ENCODE measurements around the gene ABCA2.
"Not testable (repeated sequence)": the region's sequence is repeated elsewhere in the genome, so short reads cannot be mapped to it uniquely, and the experiment has no call there.

The ABCA2 gene

DNA sequence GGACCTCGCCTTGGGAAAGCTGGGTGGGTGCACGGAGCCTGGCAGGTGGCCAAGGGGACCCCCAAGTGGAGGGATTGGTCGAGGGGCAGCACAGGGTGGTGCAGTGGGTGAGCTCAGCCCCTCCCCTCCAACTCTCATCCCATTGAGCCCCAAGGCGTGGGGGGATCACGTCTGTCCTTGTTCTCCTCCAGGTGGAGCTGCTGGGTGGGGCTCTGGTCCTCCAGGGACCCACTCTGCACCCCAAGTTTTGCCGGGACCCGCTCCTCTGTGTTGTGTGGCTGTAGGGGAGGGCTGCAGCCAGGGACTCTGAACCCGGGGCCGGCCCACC lies 7.4 kb upstream of the ABCA2 start:
- Histone ChIP-seq H3K9ac (no peak overlapping the region), H3K4me2 (peak overlapping the region; percentile 74; the same call in 1 of the 2 replicates), H3K4me3 (IDR thresholded peaks at IDR 0.05; ENCODE audit: insufficient read depth, low read depth, low read length) (no peak overlapping the region), H2AFZ (ENCODE audit: low read depth) (no peak overlapping the region; the same call in 1 of the 2 replicates), H3K4me1 (ENCODE audit: low read depth, poor library complexity, severe bottlenecking) (peaks cover 22% of the 10 kb centered on the region), H3K36me3 (ENCODE audit: insufficient read depth) (no peaks in the 10 kb centered on the region), H3K27ac (no peak overlapping the region), H4K20me1 (ENCODE audit: insufficient read depth) (no peaks in the 10 kb centered on the region), H3K79me2 (ENCODE audit: insufficient read depth, low read depth) (no peaks in the 10 kb centered on the region), H3K27me3 (ENCODE audit: insufficient read depth, low read depth) (peaks cover 38% of the 10 kb centered on the region)
- TF ChIP-seq, protein P1, sequence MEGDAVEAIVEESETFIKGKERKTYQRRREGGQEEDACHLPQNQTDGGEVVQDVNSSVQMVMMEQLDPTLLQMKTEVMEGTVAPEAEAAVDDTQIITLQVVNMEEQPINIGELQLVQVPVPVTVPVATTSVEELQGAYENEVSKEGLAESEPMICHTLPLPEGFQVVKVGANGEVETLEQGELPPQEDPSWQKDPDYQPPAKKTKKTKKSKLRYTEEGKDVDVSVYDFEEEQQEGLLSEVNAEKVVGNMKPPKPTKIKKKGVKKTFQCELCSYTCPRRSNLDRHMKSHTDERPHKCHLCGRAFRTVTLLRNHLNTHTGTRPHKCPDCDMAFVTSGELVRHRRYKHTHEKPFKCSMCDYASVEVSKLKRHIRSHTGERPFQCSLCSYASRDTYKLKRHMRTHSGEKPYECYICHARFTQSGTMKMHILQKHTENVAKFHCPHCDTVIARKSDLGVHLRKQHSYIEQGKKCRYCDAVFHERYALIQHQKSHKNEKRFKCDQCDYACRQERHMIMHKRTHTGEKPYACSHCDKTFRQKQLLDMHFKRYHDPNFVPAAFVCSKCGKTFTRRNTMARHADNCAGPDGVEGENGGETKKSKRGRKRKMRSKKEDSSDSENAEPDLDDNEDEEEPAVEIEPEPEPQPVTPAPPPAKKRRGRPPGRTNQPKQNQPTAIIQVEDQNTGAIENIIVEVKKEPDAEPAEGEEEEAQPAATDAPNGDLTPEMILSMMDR (conservative IDR thresholded peaks at IDR 0.05; ENCODE audit: low read depth, low read length): peak; percentile 52

DNA sequence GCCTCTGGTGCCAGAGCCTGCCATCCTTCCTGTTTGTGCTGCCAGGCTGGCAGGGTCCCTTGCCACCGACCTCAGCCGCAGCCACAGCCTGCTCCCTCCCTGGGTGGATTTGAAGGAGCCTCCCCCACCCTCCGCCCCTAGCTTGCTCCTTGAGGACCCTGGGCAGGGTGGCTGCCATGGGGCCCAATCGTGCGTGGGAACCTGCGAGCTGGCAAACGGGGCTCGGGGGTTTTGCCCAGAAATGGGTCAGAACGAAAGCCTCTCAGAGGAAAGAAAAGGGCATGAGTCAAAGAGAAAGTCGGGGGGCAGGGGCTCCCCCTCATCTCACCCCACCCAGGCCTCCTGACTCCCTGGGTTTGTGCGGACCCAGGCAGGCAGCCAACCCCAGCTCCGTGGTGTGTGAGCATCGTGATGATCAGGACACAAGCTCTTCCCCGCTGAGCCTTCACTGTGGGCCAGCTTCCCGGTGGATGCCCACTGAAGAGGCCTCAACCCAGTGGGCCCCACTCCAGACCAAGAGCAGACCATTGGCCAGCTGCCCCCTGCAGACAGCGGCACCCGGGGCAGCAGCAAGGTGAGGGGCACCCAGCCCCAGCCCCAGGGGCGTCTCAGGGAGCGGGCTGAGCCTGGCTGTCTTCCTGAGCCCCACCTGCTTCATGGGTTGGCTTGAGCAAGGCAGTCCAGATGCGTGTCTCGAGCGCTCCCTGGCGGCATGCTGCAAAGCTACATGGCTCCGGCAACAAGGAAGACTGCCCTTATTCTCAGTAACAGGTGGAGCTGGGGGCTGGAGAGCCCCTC lies 6.9 kb upstream of the ABCA2 start:
- H3K4me2 ChIP-seq: peak overlapping the region; percentile 74
- H4K20me1 ChIP-seq (ENCODE audit: insufficient read depth): no peaks in the 10 kb centered on the region
- no peak overlapping the region for H3K27ac ChIP-seq
- H3K79me2 ChIP-seq (ENCODE audit: insufficient read depth, low read depth): no peaks in the 10 kb centered on the region
- H3K4me3 ChIP-seq (IDR thresholded peaks at IDR 0.05; ENCODE audit: insufficient read depth, low read depth, low read length): no peak overlapping the region
- peak overlapping the region; percentile 76 for H2AFZ ChIP-seq (ENCODE audit: low read depth)
- H3K27me3 ChIP-seq (ENCODE audit: insufficient read depth, low read depth): peaks cover 36% of the 10 kb centered on the region
- TF ChIP-seq, protein P1 (conservative IDR thresholded peaks at IDR 0.05; ENCODE audit: low read depth, low read length): peak; percentile 86
- H3K36me3 ChIP-seq (ENCODE audit: insufficient read depth): no peaks in the 10 kb centered on the region
- peaks cover 28% of the 10 kb centered on the region for H3K4me1 ChIP-seq (ENCODE audit: low read depth, poor library complexity, severe bottlenecking)
- no peak overlapping the region for H3K9ac ChIP-seq

DNA sequence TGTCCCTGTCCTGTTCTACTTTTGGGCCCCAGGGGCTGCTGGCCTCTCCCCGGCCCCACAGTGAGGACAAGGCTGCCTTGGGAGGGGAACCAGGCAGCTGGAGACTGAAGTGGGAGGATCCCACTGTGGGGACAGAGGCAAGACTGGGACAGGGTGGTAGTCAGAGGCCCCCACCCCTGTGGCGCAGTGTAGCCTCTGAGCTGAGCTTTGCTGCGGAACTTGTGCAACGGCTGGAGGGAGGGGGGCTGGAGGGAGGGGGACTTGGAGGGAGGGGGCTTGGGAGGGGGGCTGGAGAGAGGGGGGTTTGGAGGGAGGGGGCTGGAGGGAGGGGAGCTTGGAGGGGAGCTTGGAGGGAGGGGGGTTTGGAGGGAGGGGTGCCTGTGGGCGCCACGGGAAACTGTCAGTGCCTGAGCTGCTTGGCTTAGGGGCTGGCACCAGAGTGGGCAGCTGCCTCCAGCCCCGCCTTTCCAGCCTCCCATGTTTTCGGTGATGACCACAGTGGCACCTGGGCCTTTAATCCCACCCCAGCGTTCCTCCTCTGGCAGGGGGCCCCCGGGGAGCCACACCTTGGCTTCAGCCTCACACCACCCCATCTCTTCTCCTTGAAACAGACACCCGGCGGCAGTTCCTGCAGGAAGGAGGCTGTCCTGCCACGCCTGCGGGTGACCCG lies 6.1 kb upstream of the ABCA2 start:
- H3K4me2 ChIP-seq: peak overlapping the region; percentile 74
- H3K9ac ChIP-seq: no peak overlapping the region
- TF ChIP-seq, protein P1 (conservative IDR thresholded peaks at IDR 0.05; ENCODE audit: low read depth, low read length): no peak
- no peak overlapping the region for H3K4me3 ChIP-seq (IDR thresholded peaks at IDR 0.05; ENCODE audit: insufficient read depth, low read depth, low read length)
- peaks cover 35% of the 10 kb centered on the region for H3K4me1 ChIP-seq (ENCODE audit: low read depth, poor library complexity, severe bottlenecking)
- peak overlapping the region; percentile 76 for H2AFZ ChIP-seq (ENCODE audit: low read depth)
- peaks cover 29% of the 10 kb centered on the region for H3K27me3 ChIP-seq (ENCODE audit: insufficient read depth, low read depth)
- no peaks in the 10 kb centered on the region for H3K79me2 ChIP-seq (ENCODE audit: insufficient read depth, low read depth)
- H4K20me1 ChIP-seq (ENCODE audit: insufficient read depth): no peaks in the 10 kb centered on the region
- no peak overlapping the region for H3K27ac ChIP-seq
- H3K36me3 ChIP-seq (ENCODE audit: insufficient read depth): no peaks in the 10 kb centered on the region

DNA sequence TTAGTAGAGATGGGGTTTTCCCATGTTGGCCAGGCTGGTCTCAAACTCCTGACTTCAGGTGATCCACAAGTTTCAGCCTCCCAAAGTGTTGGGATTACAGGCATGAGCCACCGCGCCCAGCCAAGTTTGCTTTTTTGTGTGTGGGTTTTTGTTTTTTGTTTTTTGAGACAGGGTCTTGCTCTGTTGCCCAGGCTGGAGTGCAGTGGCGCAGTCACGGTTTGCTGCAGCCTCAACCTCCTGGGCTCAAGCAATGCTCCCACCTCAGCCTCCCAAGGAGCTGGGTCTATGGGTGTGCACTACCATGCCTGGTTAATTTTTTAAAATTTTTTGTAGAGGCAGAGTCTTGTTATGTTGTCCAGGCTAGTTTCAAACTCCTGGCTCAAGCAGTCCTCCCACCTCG lies 5.4 kb upstream of the ABCA2 start:
- H3K4me2 ChIP-seq; H3K27ac ChIP-seq; H4K20me1 ChIP-seq (ENCODE audit: insufficient read depth); H3K79me2 ChIP-seq (ENCODE audit: insufficient read depth, low read depth); H3K9ac ChIP-seq; H2AFZ ChIP-seq (ENCODE audit: low read depth); H3K36me3 ChIP-seq (ENCODE audit: insufficient read depth); H3K4me3 ChIP-seq (IDR thresholded peaks at IDR 0.05; ENCODE audit: insufficient read depth, low read depth, low read length): not testable (repeated sequence)
- Histone ChIP-seq H3K4me1 (ENCODE audit: low read depth, poor library complexity, severe bottlenecking) (peaks cover 42% of the 10 kb centered on the region), H3K27me3 (ENCODE audit: insufficient read depth, low read depth) (peaks cover 22% of the 10 kb centered on the region; the same call in 1 of the 2 replicates)

DNA sequence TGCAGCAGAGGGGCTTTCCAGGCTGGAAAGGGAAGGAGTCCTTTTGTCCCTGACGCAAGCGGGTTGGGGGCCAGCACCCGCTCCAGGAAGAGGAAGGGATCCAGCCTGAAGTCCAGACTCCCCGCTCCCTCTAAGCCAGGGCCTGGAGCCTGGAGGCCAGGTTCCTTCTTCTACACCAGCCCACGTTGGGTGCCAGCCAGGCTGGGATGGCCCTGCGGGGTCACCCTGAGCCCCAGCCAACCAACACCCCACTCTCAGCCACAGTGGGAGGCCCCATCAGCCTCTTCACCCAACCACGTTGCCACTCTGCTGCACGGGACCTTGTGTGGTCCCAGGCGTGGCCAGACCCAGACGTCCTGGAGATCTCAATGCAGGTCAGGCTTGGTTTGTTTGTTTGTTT lies 4.8 kb upstream of the ABCA2 start:
- peaks cover 44% of the 10 kb centered on the region for H3K4me1 ChIP-seq (ENCODE audit: low read depth, poor library complexity, severe bottlenecking)
- no peak overlapping the region for H3K27ac ChIP-seq
- peaks cover 16% of the 10 kb centered on the region; the same call in 1 of the 2 replicates for H3K27me3 ChIP-seq (ENCODE audit: insufficient read depth, low read depth)
- H3K79me2 ChIP-seq (ENCODE audit: insufficient read depth, low read depth): no peaks in the 10 kb centered on the region
- TF ChIP-seq, protein P1 (conservative IDR thresholded peaks at IDR 0.05; ENCODE audit: low read depth, low read length): no peak
- no peak overlapping the region for H3K4me2 ChIP-seq
- no peak overlapping the region for H3K9ac ChIP-seq
- no peak overlapping the region for H3K4me3 ChIP-seq (IDR thresholded peaks at IDR 0.05; ENCODE audit: insufficient read depth, low read depth, low read length)
- no peaks in the 10 kb centered on the region for H3K36me3 ChIP-seq (ENCODE audit: insufficient read depth)
- no peak overlapping the region for H2AFZ ChIP-seq (ENCODE audit: low read depth)
- H4K20me1 ChIP-seq (ENCODE audit: insufficient read depth): no peaks in the 10 kb centered on the region

Measured in KMS-11 (cell line).